ENCODE measurements around the gene ZSCAN5A.
"Not testable (repeated sequence)": the region's sequence is repeated elsewhere in the genome, so short reads cannot be mapped to it uniquely, and the experiment has no call there.

ZSCAN5A gene

GRCh38 chr19:56221442-56221841 lies 93.2 kb downstream of the ZSCAN5A start:
- not testable (repeated sequence) for DNase-seq (ENCODE audit: low read depth); H3K4me3 ChIP-seq (ENCODE audit: low read depth, low read length)

- no peak overlapping the region for H3K4me3 ChIP-seq (ENCODE audit: low read depth, low read length)
- DNase-seq (ENCODE audit: low read depth) = no peak
Observed at GRCh38 chr19:56218961-56219360, 95.7 kb downstream of the ZSCAN5A start.

- DNase-seq (ENCODE audit: low read depth) = no peak
- H3K4me3 ChIP-seq (ENCODE audit: low read depth, low read length) = peak overlapping the region; percentile 31
Observed at GRCh38 chr19:56217039-56217949, 97.3 kb downstream of the ZSCAN5A start.

GRCh38 chr19:56211718-56212117 lies 102.9 kb downstream of the ZSCAN5A start:
- no peak overlapping the region for H3K4me3 ChIP-seq (ENCODE audit: low read depth, low read length)
- no peak for DNase-seq (ENCODE audit: low read depth)

GRCh38 chr19:56210036-56210435 lies 104.6 kb downstream of the ZSCAN5A start:
- H3K4me3 ChIP-seq (ENCODE audit: low read depth, low read length); DNase-seq (ENCODE audit: low read depth): not testable (repeated sequence)

- H3K4me3 ChIP-seq (ENCODE audit: low read depth, low read length) = no peak overlapping the region
- DNase-seq (ENCODE audit: low read depth) = no peak
Observed at GRCh38 chr19:56209091-56209490, 105.5 kb downstream of the ZSCAN5A start.

- DNase-seq (ENCODE audit: low read depth); H3K4me3 ChIP-seq (ENCODE audit: low read depth, low read length): not testable (repeated sequence)
Observed at GRCh38 chr19:56207581-56207980, 107.1 kb downstream of the ZSCAN5A start.

GRCh38 chr19:56201973-56202372 lies 112.7 kb downstream of the ZSCAN5A start, which contains the start of gene ZSCAN5C:
Gene ZSCAN5C, plus strand, starts transcription at chr19:56202273. Its CDS starts 3,641 bp downstream, at chr19:56205914.
- no peak within 1 kb of the TSS for H3K4me3 ChIP-seq (ENCODE audit: low read depth, low read length)
- DNase-seq (ENCODE audit: low read depth) = no peak

- H3K4me3 ChIP-seq (ENCODE audit: low read depth, low read length) = no peak overlapping the region
- DNase-seq (ENCODE audit: low read depth) = no peak
Observed at GRCh38 chr19:56199687-56200086, 115.0 kb downstream of the ZSCAN5A start.

GRCh38 chr19:56197646-56198045 lies 117.0 kb downstream of the ZSCAN5A start, which contains the start of gene ZSCAN5B:
Gene ZSCAN5B, minus strand, starts transcription at chr19:56197783. Its CDS starts 4,731 bp downstream, at chr19:56193052.
- H3K4me3 ChIP-seq (ENCODE audit: low read depth, low read length); DNase-seq (ENCODE audit: low read depth): not testable (repeated sequence)

- no peak for DNase-seq (ENCODE audit: low read depth)
- H3K4me3 ChIP-seq (ENCODE audit: low read depth, low read length) = no peak overlapping the region
Observed at GRCh38 chr19:56193981-56194640, 120.5 kb downstream of the ZSCAN5A start.

GRCh38 chr19:56191711-56192110 lies 122.9 kb downstream of the ZSCAN5A start:
- no peak overlapping the region for H3K4me3 ChIP-seq (ENCODE audit: low read depth, low read length)
- no peak for DNase-seq (ENCODE audit: low read depth)

GRCh38 chr19:56191115-56191514 lies 123.5 kb downstream of the ZSCAN5A start:
- no peak overlapping the region for H3K4me3 ChIP-seq (ENCODE audit: low read depth, low read length)
- DNase-seq (ENCODE audit: low read depth) = no peak

GRCh38 chr19:56189785-56190184 lies 124.9 kb downstream of the ZSCAN5A start:
- no peak for DNase-seq (ENCODE audit: low read depth)
- no peak overlapping the region for H3K4me3 ChIP-seq (ENCODE audit: low read depth, low read length)

- H3K4me3 ChIP-seq (ENCODE audit: low read depth, low read length) = no peak overlapping the region
- no peak for DNase-seq (ENCODE audit: low read depth)
Observed at GRCh38 chr19:56177564-56178243, 136.9 kb downstream of the ZSCAN5A start.

GRCh38 chr19:56176881-56177280 lies 137.8 kb downstream of the ZSCAN5A start:
- DNase-seq (ENCODE audit: low read depth) = no peak

GRCh38 chr19:56176310-56176709 lies 138.3 kb downstream of the ZSCAN5A start:
- not testable (repeated sequence) for H3K4me3 ChIP-seq (ENCODE audit: low read depth, low read length); DNase-seq (ENCODE audit: low read depth)

More at GRCh38 chr19:56176881-56177280, 137.8 kb downstream of the ZSCAN5A start:
- no peak overlapping the region for H3K4me3 ChIP-seq (ENCODE audit: low read depth, low read length)

GRCh38 chr19:56175861-56176307 lies 138.8 kb downstream of the ZSCAN5A start, which contains the start of gene GALP:
Gene GALP, plus strand, starts transcription at chr19:56176008. Its CDS starts 1,101 bp downstream, at chr19:56177109.
- not testable (repeated sequence) for H3K4me3 ChIP-seq (ENCODE audit: low read depth, low read length); DNase-seq (ENCODE audit: low read depth)

- no peak overlapping the region for H3K4me3 ChIP-seq (ENCODE audit: low read depth, low read length)
- no peak for DNase-seq (ENCODE audit: low read depth)
Observed at GRCh38 chr19:56174550-56174949, 140.1 kb downstream of the ZSCAN5A start.

- H3K4me3 ChIP-seq (ENCODE audit: low read depth, low read length) = no peak overlapping the region
- no peak for DNase-seq (ENCODE audit: low read depth)
Observed at GRCh38 chr19:56174086-56174485, 140.6 kb downstream of the ZSCAN5A start.

Data from skeletal muscle cell (primary cell).